IMR-90 (cell line): ENCODE measurements around the gene TTBK2. TPM values are rescaled to one million over a fixed set of nuclear protein-coding genes. Genes with fewer than 3 reads are reported as not detected.

Experiments
- ATAC-seq: fragments of 200-7000 bp; cut with Tn5 transposase; 2 replicates; pipeline ENCODE4 v1.9.1; 2020; ENCODE audit warnings: low read depth, mild to moderate bottlenecking, moderate library complexity
- BruUV-seq: library from RNA; stranded (reverse); fragments of 400-500 nt; replicated peaks from 2 replicates; lab custom pipeline; 2021; lab: Mats Ljungman, UMichigan
- CTCF ChIA-PET: fragments of 300-600 bp; formaldehyde crosslinking; extraction: SDS; loops from one replicate; lab custom pipeline; 2021; ENCODE audit warnings: antibody characterized with exemption; lab: Yijun Ruan, JAX
- POLR2A ChIA-PET: fragments of 300-600 bp; sonication (Branson Sonifier 250); formaldehyde crosslinking; loops from one replicate; lab custom pipeline; 2022; ENCODE audit warnings: antibody characterized with exemption; ENCODE audit not compliant: unreplicated experiment; lab: Charles Lee
- DNase-seq: peaks from one replicate; pipeline ENCODE4 v3.0.0; 2013
- H2AFZ ChIP-seq: replicated peaks from 2 replicates; pipeline ENCODE3; 2013; ENCODE audit warnings: low read length, mild to moderate bottlenecking; ENCODE audit not compliant: poor library complexity
- H2AK5ac ChIP-seq: 2 replicates; pipeline ENCODE4 v1.6.1; 2013; ENCODE audit warnings: low read depth, low read length, inconsistent platforms
- H2AK9ac ChIP-seq: replicated peaks from 2 replicates; pipeline ENCODE3; 2013; ENCODE audit warnings: mild to moderate bottlenecking, low read depth, low read length, moderate library complexity; ENCODE audit not compliant: poor library complexity
- H2BK120ac ChIP-seq: 2 replicates; pipeline ENCODE4 v1.6.1; 2013; ENCODE audit warnings: low read depth, low read length, inconsistent platforms
- H2BK15ac ChIP-seq: 3 replicates; pipeline ENCODE4 v1.6.1; 2013; ENCODE audit warnings: low read depth, low read length, inconsistent platforms
- H2BK20ac ChIP-seq: 2 replicates; pipeline ENCODE4 v1.6.1; 2013; ENCODE audit warnings: low read depth, mild to moderate bottlenecking, inconsistent platforms, low read length, moderate library complexity
- H2BK5ac ChIP-seq: 2 replicates; pipeline ENCODE4 v1.6.1; 2013; ENCODE audit warnings: mild to moderate bottlenecking, low read depth, low read length, inconsistent platforms; ENCODE audit not compliant: poor library complexity, severe bottlenecking
- H3K14ac ChIP-seq: replicated peaks from 2 replicates; pipeline ENCODE4 v1.6.1; 2013; ENCODE audit warnings: low read depth, low read length, inconsistent platforms
- H3K18ac ChIP-seq: 2 replicates; pipeline ENCODE4 v1.6.1; 2013; ENCODE audit warnings: low read depth, low read length, control low read depth
- H3K23ac ChIP-seq: 2 replicates; pipeline ENCODE4 v1.6.1; 2013; ENCODE audit warnings: low read depth, low read length, inconsistent platforms
- H3K27ac ChIP-seq: 2 replicates; pipeline ENCODE4 v1.5.1; 2013; ENCODE audit warnings: mild to moderate bottlenecking, control low read depth, low read length; ENCODE audit not compliant: insufficient read depth
- H3K27me3 ChIP-seq: 2 replicates; pipeline ENCODE4 v1.6.1; 2013; ENCODE audit warnings: low read length; ENCODE audit not compliant: control insufficient read depth, insufficient read depth
- H3K36me3 ChIP-seq: 2 replicates; pipeline ENCODE4 v1.6.1; 2013; ENCODE audit warnings: low read length, mixed read lengths; ENCODE audit not compliant: control insufficient read depth, insufficient read depth
- H3K4ac ChIP-seq: 2 replicates; pipeline ENCODE4 v1.6.1; 2013; ENCODE audit warnings: low read depth, low read length, inconsistent platforms
- H3K4me1 ChIP-seq: 2 replicates; pipeline ENCODE4 v1.6.1; 2013; ENCODE audit warnings: low read length, mixed read lengths; ENCODE audit not compliant: control insufficient read depth, insufficient read depth
- H3K4me2 ChIP-seq: 2 replicates; pipeline ENCODE4 v1.6.1; 2013; ENCODE audit warnings: low read depth, mild to moderate bottlenecking, control low read depth, low read length, moderate library complexity
- H3K4me3 ChIP-seq: 2 replicates; pipeline ENCODE4 v1.5.1; 2013; ENCODE audit warnings: low read depth, mild to moderate bottlenecking, control low read depth, low read length, moderate library complexity; ENCODE audit not compliant: insufficient read depth
- H3K56ac ChIP-seq: 2 replicates; pipeline ENCODE4 v1.6.1; 2013; ENCODE audit warnings: low read length, inconsistent platforms; ENCODE audit not compliant: insufficient read depth; ENCODE audit errors: extremely low read depth
- H3K79me1 ChIP-seq, 2 experiments: 2 replicates each; pipeline ENCODE4 v1.6.1; 2013; ENCODE audit warnings: low read length in 2 of 2, inconsistent platforms in 1 of 2, low read depth in 1 of 2
- H3K9ac ChIP-seq: 2 replicates; pipeline ENCODE4 v1.6.1; 2013; ENCODE audit warnings: low read depth, low read length, control low read depth
- H3K9me1 ChIP-seq: 2 replicates; pipeline ENCODE4 v1.6.1; 2013; ENCODE audit warnings: low read length, inconsistent platforms; ENCODE audit not compliant: insufficient read depth
- H3K9me3 ChIP-seq: 2 replicates; pipeline ENCODE4 v1.6.1; 2013; ENCODE audit warnings: low read length; ENCODE audit not compliant: control insufficient read depth, insufficient read depth
- H4K20me1 ChIP-seq: 2 replicates; pipeline ENCODE4 v1.6.1; 2013; ENCODE audit warnings: low read length, inconsistent platforms; ENCODE audit not compliant: insufficient read depth
- H4K5ac ChIP-seq: 2 replicates; pipeline ENCODE4 v1.6.1; 2013; ENCODE audit warnings: mild to moderate bottlenecking, low read depth, low read length, control low read depth
- H4K8ac ChIP-seq, 2 experiments: 2 replicates each; pipeline ENCODE4 v1.6.1; 2013; ENCODE audit warnings: low read depth in 2 of 2, low read length in 2 of 2, control low read depth in 1 of 2, inconsistent platforms in 1 of 2
- H4K91ac ChIP-seq: 2 replicates; pipeline ENCODE4 v1.6.1; 2013; ENCODE audit warnings: low read depth, low read length, inconsistent platforms; ENCODE audit not compliant: insufficient read depth
- BHLHE40 ChIP-seq: fragments of 150-350 bp; IDR thresholded peaks from 2 replicates; pipeline ENCODE4 v1.6.1; 2016; ENCODE audit warnings: mild to moderate bottlenecking, low read depth, low read length
- CEBPB ChIP-seq: IDR thresholded peaks from 2 replicates; pipeline ENCODE4 v1.6.1; 2012; ENCODE audit warnings: low read depth, low read length, improper control_type of control experiment
- CHD1 ChIP-seq: IDR thresholded peaks from 2 replicates; pipeline ENCODE4 v1.6.1; 2012; ENCODE audit warnings: low read depth, low read length, improper control_type of control experiment
- FOS ChIP-seq: fragments of 150-350 bp; IDR thresholded peaks from 2 replicates; pipeline ENCODE4 v1.6.1; 2016; ENCODE audit warnings: low read depth, low read length
- MAFK ChIP-seq: IDR thresholded peaks from 2 replicates; pipeline ENCODE4 v1.6.1; 2012; ENCODE audit warnings: low read depth, low read length, improper control_type of control experiment
- MXI1 ChIP-seq: IDR thresholded peaks from 2 replicates; pipeline ENCODE4 v1.6.1; 2012; ENCODE audit warnings: low read depth, mild to moderate bottlenecking, low read length, moderate library complexity, borderline replicate concordance
- NFE2L2 ChIP-seq: fragments of 150-350 bp; IDR thresholded peaks from 2 replicates; pipeline ENCODE4 v1.6.1; 2016; ENCODE audit warnings: low read depth, mild to moderate bottlenecking, low read length
- POLR2A ChIP-seq: IDR thresholded peaks from 2 replicates; pipeline ENCODE4 v1.6.1; 2012; ENCODE audit warnings: mild to moderate bottlenecking, low read depth, low read length
- RCOR1 ChIP-seq: IDR thresholded peaks from 2 replicates; pipeline ENCODE4 v1.6.1; 2012; ENCODE audit warnings: mild to moderate bottlenecking, low read length, improper control_type of control experiment; ENCODE audit not compliant: insufficient replicate concordance
- RFX5 ChIP-seq: IDR thresholded peaks from 2 replicates; pipeline ENCODE4 v1.8.0; 2012; ENCODE audit warnings: low read depth, mild to moderate bottlenecking, low read length, moderate library complexity
- SMC3 ChIP-seq: fragments of 150-350 bp; IDR thresholded peaks from 2 replicates; pipeline ENCODE4 v1.6.1; 2016; ENCODE audit warnings: low read depth, mild to moderate bottlenecking, antibody characterized with exemption, low read length, moderate library complexity
- WGBS, 2 experiments: methylation state at CpG; one replicate each; pipeline versions ENCODE4 v1.1.5 to v1.1.7; 2013; ENCODE audit warnings: missing lambda C conversion rate in 2 of 2; ENCODE audit not compliant: insufficient read length in 1 of 2; ENCODE audit errors: extremely low coverage in 2 of 2; 5-methylcytosine and 5-hydroxymethylcytosine counted together
- dilution Hi-C: fragments of 300-500 bp; cut with HindIII; formaldehyde crosslinking; loops from one replicate; pipeline ENCODE4 v1.14.3; 2018; ENCODE audit warnings: low sequenced_read_pairs; ENCODE audit not compliant: unreplicated experiment
- in situ Hi-C: fragments of 300-500 bp; cut with MboI; formaldehyde crosslinking; loops from 3 replicates; pipeline ENCODE4 v1.14.3; 2019; ENCODE audit warnings: low sequenced_read_pairs, inconsistent platforms, mixed read lengths
- intact Hi-C: fragments of 100-400 bp; cut with micrococcal nuclease; formaldehyde crosslinking; loops from 2 replicates; pipeline ENCODE4 v1.10.0; 2022
- polyA plus RNA-seq, 3 experiments: library from polyadenylated mRNA; depleted of rRNA; stranded (reverse); fragments of >200 nt; gene quantifications; 2 replicates each; pipeline ENCODE4 v1.2.3, GENCODE V29; 2012; ENCODE audit warnings: low replicate concordance in 1 of 3
- total RNA-seq: library from RNA; depleted of rRNA; stranded (reverse); fragments of >200 nt; gene quantifications from 2 replicates; pipeline ENCODE4 v1.2.3, GENCODE V29; 2012
- TF ChIP-seq, protein P1 (sequence below): fragments of 150-350 bp; IDR thresholded peaks from 2 replicates; pipeline ENCODE4 v1.6.1; 2017; ENCODE audit warnings: mild to moderate bottlenecking, antibody characterized with exemption, low read length, low read depth
- TF ChIP-seq, protein P2 (sequence below): conservative IDR thresholded peaks from 2 replicates; pipeline ENCODE4 v1.5.1; 2012; ENCODE audit warnings: mild to moderate bottlenecking, low read depth, low read length, improper control_type of control experiment
- TF ChIP-seq, protein P3 (sequence below): fragments of 150-350 bp; IDR thresholded peaks from 2 replicates; pipeline ENCODE4 v1.6.1; 2016; ENCODE audit warnings: low read depth, mild to moderate bottlenecking, low read length, moderate library complexity, borderline replicate concordance

The TTBK2 gene
- total and polyA plus RNA-seq, 2 of the 4 experiments (the other 2 are of a cell fraction), result 2.4 to 3.2 TPM

DNA sequence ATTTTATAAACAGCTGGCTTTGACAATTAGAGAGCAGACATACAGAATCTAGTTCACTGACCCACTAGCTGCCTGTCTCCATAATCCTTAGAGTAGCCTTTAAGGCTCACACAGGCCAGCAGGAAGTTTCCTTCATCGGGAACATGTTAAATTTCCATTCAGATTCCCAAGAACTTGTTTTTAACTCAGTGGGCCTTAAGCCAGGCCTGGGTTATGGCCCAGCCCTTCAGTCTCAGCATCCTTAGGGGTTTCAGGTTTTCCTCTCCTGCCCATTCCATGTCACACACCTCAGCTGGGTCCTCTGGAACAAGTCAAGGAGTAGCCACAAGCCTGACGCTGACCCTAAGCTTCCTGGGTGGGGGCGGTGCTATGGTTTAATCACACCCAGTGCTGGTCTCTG lies 198.7 kb downstream of the TTBK2 start:
- Histone ChIP-seq H2AK9ac (no peak overlapping the region), H3K9me1 (peaks cover 11% of the 10 kb centered on the region; the same call in 1 of the 2 replicates), H3K27me3 (no peaks in the 10 kb centered on the region), H3K4me3 (no peak overlapping the region), H3K18ac (no peak overlapping the region), H3K4me1 (no peaks in the 10 kb centered on the region), H4K8ac (no peak overlapping the region), H3K14ac (no peak overlapping the region), H2AFZ (no peak overlapping the region), H3K27ac (no peak overlapping the region), H4K5ac (no peak overlapping the region), H2BK5ac (no peak overlapping the region), H3K9me3 (no peaks in the 10 kb centered on the region), H3K79me1 (peaks cover 8 to 9% of the 10 kb centered on the region in 2 experiments; a peak in 2 of 4 replicates), H4K20me1 (no peaks in the 10 kb centered on the region), H3K23ac (no peak overlapping the region), H3K9ac (no peak overlapping the region), H2AK5ac (no peak overlapping the region), H3K4ac (no peak overlapping the region), H3K36me3 (peaks cover 59% of the 10 kb centered on the region), H4K91ac (no peak overlapping the region), H2BK120ac (no peak overlapping the region), H2BK15ac (no peak overlapping the region), H3K56ac (no peak overlapping the region), H2BK20ac (no peak overlapping the region), H3K4me2 (no peak overlapping the region)
- no CpG with 5 or more reads among the region's 3 CpGs for WGBS, 2 experiments
- dilution Hi-C loops, result no loop called here
- no peak for DNase-seq
- ChIA-PET CTCF (interaction anchor here (1.5 to 2.2 kb wide), 2 partner anchors 16 to 204 kb away, joined by 4 to 5 read pairs; no protein-coding TSS in a partner anchor), POLR2A (no interaction called here)
- intact Hi-C loops, result no loop called here
- no peak for ATAC-seq
- in situ Hi-C loops, result no loop called here
- TF ChIP-seq RCOR1 (no peak), CEBPB (no peak), POLR2A (no peak), CHD1 (no peak), NFE2L2 (no peak), RFX5 (no peak), SMC3 (no peak), MAFK (no peak), BHLHE40 (no peak), MXI1 (no peak), FOS (no peak)
- TF ChIP-seq, protein P1, sequence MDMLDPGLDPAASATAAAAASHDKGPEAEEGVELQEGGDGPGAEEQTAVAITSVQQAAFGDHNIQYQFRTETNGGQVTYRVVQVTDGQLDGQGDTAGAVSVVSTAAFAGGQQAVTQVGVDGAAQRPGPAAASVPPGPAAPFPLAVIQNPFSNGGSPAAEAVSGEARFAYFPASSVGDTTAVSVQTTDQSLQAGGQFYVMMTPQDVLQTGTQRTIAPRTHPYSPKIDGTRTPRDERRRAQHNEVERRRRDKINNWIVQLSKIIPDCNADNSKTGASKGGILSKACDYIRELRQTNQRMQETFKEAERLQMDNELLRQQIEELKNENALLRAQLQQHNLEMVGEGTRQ, result no peak
- TF ChIP-seq, protein P2, sequence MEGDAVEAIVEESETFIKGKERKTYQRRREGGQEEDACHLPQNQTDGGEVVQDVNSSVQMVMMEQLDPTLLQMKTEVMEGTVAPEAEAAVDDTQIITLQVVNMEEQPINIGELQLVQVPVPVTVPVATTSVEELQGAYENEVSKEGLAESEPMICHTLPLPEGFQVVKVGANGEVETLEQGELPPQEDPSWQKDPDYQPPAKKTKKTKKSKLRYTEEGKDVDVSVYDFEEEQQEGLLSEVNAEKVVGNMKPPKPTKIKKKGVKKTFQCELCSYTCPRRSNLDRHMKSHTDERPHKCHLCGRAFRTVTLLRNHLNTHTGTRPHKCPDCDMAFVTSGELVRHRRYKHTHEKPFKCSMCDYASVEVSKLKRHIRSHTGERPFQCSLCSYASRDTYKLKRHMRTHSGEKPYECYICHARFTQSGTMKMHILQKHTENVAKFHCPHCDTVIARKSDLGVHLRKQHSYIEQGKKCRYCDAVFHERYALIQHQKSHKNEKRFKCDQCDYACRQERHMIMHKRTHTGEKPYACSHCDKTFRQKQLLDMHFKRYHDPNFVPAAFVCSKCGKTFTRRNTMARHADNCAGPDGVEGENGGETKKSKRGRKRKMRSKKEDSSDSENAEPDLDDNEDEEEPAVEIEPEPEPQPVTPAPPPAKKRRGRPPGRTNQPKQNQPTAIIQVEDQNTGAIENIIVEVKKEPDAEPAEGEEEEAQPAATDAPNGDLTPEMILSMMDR, result no peak
- TF ChIP-seq, protein P3, sequence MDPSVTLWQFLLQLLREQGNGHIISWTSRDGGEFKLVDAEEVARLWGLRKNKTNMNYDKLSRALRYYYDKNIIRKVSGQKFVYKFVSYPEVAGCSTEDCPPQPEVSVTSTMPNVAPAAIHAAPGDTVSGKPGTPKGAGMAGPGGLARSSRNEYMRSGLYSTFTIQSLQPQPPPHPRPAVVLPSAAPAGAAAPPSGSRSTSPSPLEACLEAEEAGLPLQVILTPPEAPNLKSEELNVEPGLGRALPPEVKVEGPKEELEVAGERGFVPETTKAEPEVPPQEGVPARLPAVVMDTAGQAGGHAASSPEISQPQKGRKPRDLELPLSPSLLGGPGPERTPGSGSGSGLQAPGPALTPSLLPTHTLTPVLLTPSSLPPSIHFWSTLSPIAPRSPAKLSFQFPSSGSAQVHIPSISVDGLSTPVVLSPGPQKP, result no peak
- no TSS peak for BruUV-seq
